ENCODE data around the gene SYT1.

Gene SYT1

GRCh38 chr12:79455286-79455685 lies 590.7 kb downstream of the SYT1 start:
- Histone ChIP-seq H3K4me3 (replicated peaks; ENCODE audit: insufficient read depth, low read length) (no peak overlapping the region), H3K27ac (replicated peaks) (no peak overlapping the region), H3K27me3 (ENCODE audit: insufficient read depth, poor library complexity, severe bottlenecking) (no peaks in the 10 kb centered on the region)
- TF ChIP-seq REST (IDR thresholded peaks at IDR 0.05; ENCODE audit: insufficient replicate concordance, low read depth) (no peak), GABPA (IDR thresholded peaks at IDR 0.05; ENCODE audit: low read depth) (no peak), CTCF (IDR thresholded peaks at IDR 0.05; ENCODE audit: insufficient read depth, low read length) (no peak), SPI1 (IDR thresholded peaks at IDR 0.05; ENCODE audit: borderline replicate concordance, low read depth) (no peak), POLR2AphosphoS5 (IDR thresholded peaks at IDR 0.05; ENCODE audit: low read depth) (no peak)
- DNase-seq (ENCODE audit: low read depth in 1 of 2, low spot score in 1 of 2), result no peak

- H3K27me3 ChIP-seq (ENCODE audit: insufficient read depth, poor library complexity, severe bottlenecking), result no peaks in the 10 kb centered on the region
- DNase-seq (ENCODE audit: low read depth in 1 of 2, low spot score in 1 of 2), result no peak
- TF ChIP-seq CTCF (IDR thresholded peaks at IDR 0.05; ENCODE audit: insufficient read depth, low read length), result no peak
- TF ChIP-seq POLR2AphosphoS5 (IDR thresholded peaks at IDR 0.05; ENCODE audit: low read depth), result no peak
- no peak for TF ChIP-seq REST (IDR thresholded peaks at IDR 0.05; ENCODE audit: insufficient replicate concordance, low read depth)
- no peak for TF ChIP-seq GABPA (IDR thresholded peaks at IDR 0.05; ENCODE audit: low read depth)
- TF ChIP-seq SPI1 (IDR thresholded peaks at IDR 0.05; ENCODE audit: borderline replicate concordance, low read depth), result no peak
- no peak overlapping the region for H3K4me3 ChIP-seq (replicated peaks; ENCODE audit: insufficient read depth, low read length)
- H3K27ac ChIP-seq (replicated peaks), result no peak overlapping the region
Measured at GRCh38 chr12:79482323-79482722, 617.7 kb downstream of the SYT1 start.

- Histone ChIP-seq H3K4me3 (replicated peaks; ENCODE audit: insufficient read depth, low read length) (no peak overlapping the region), H3K27ac (replicated peaks) (no peak overlapping the region), H3K27me3 (ENCODE audit: insufficient read depth, poor library complexity, severe bottlenecking) (no peaks in the 10 kb centered on the region)
- no peak for DNase-seq (ENCODE audit: low read depth in 1 of 2, low spot score in 1 of 2)
- TF ChIP-seq REST (IDR thresholded peaks at IDR 0.05; ENCODE audit: insufficient replicate concordance, low read depth) (no peak), SPI1 (IDR thresholded peaks at IDR 0.05; ENCODE audit: borderline replicate concordance, low read depth) (no peak), CTCF (IDR thresholded peaks at IDR 0.05; ENCODE audit: insufficient read depth, low read length) (no peak), POLR2AphosphoS5 (IDR thresholded peaks at IDR 0.05; ENCODE audit: low read depth) (no peak), GABPA (IDR thresholded peaks at IDR 0.05; ENCODE audit: low read depth) (no peak)
Measured at GRCh38 chr12:79482921-79483320, 618.3 kb downstream of the SYT1 start.
